ENCODE data around the gene PTPRE. TPM values are rescaled to one million over a fixed set of nuclear protein-coding genes. Genes with fewer than 3 reads are reported as not detected.

The PTPRE gene
- polyA plus RNA-seq, 1 donor from 2014 or later, result 4.1 TPM

- Histone ChIP-seq H2AFZ (ENCODE audit: low read depth, low read length) (no peak overlapping the region), H3K9me3 (ENCODE audit: low read length) (no peaks in the 10 kb centered on the region), H3K79me2 (replicated peaks; ENCODE audit: insufficient read depth, low read length) (no peaks in the 10 kb centered on the region), H3K4me3 (ENCODE audit: low read length) (no peak overlapping the region), H3K27ac (ENCODE audit: low read length) (no peak overlapping the region), H3K9me2 (ENCODE audit: insufficient read depth, low read length) (no peaks in the 10 kb centered on the region), H3K36me3 (ENCODE audit: insufficient read depth, low read length) (no peaks in the 10 kb centered on the region), H4K20me1 (ENCODE audit: insufficient read depth) (no peaks in the 10 kb centered on the region), H3K27me3 (ENCODE audit: insufficient read depth, low read depth, low read length) (no peaks in the 10 kb centered on the region), H3F3A (ENCODE audit: insufficient read depth, low read length, poor library complexity, severe bottlenecking) (no peaks in the 10 kb centered on the region), H3K4me2 (ENCODE audit: low read length) (no peak overlapping the region), H3K9ac (ENCODE audit: low read length) (no peak overlapping the region)
- no peak for TF ChIP-seq RAD21 (conservative IDR thresholded peaks at IDR 0.05)
- no peak for TF ChIP-seq TAF1 (IDR thresholded peaks at IDR 0.05; ENCODE audit: low read depth)
- no peak for TF ChIP-seq POLR2AphosphoS5 (IDR thresholded peaks at IDR 0.05)
Measured at GRCh38 chr10:127968659-127969058, 61.8 kb downstream of the PTPRE start.

- Histone ChIP-seq H3K4me2 (ENCODE audit: low read length) (no peak overlapping the region), H3K9me2 (ENCODE audit: insufficient read depth, low read length) (no peaks in the 10 kb centered on the region), H3K9ac (ENCODE audit: low read length) (no peak overlapping the region), H3K27me3 (ENCODE audit: insufficient read depth, low read depth, low read length) (no peaks in the 10 kb centered on the region), H3K4me3 (ENCODE audit: low read length) (no peak overlapping the region), H3F3A (ENCODE audit: insufficient read depth, low read length, poor library complexity, severe bottlenecking) (no peaks in the 10 kb centered on the region), H4K20me1 (ENCODE audit: insufficient read depth) (no peaks in the 10 kb centered on the region), H3K27ac (ENCODE audit: low read length) (no peak overlapping the region), H3K36me3 (ENCODE audit: insufficient read depth, low read length) (no peaks in the 10 kb centered on the region), H3K79me2 (replicated peaks; ENCODE audit: insufficient read depth, low read length) (no peaks in the 10 kb centered on the region), H3K9me3 (ENCODE audit: low read length) (no peaks in the 10 kb centered on the region), H2AFZ (ENCODE audit: low read depth, low read length) (no peak overlapping the region)
- no peak for TF ChIP-seq EZH2 (IDR thresholded peaks at IDR 0.05; ENCODE audit: borderline replicate concordance, insufficient read depth, low read length, poor library complexity, severe bottlenecking)
- no peak for TF ChIP-seq REST (IDR thresholded peaks at IDR 0.05; ENCODE audit: borderline replicate concordance)
- TF ChIP-seq EP300 (conservative IDR thresholded peaks at IDR 0.05; ENCODE audit: poor library complexity, severe bottlenecking), result no peak
- no peak for TF ChIP-seq SMC3 (conservative IDR thresholded peaks at IDR 0.05; ENCODE audit: poor library complexity)
- no peak for TF ChIP-seq POLR2AphosphoS5 (IDR thresholded peaks at IDR 0.05)
- no peak for TF ChIP-seq CTCF (IDR thresholded peaks at IDR 0.05; ENCODE audit: poor library complexity, severe bottlenecking)
- no peak for TF ChIP-seq RAD21 (conservative IDR thresholded peaks at IDR 0.05)
- no peak for TF ChIP-seq MXI1 (conservative IDR thresholded peaks at IDR 0.05; ENCODE audit: poor library complexity, severe bottlenecking)
- TF ChIP-seq TAF1 (IDR thresholded peaks at IDR 0.05; ENCODE audit: low read depth), result no peak
Measured at GRCh38 chr10:127971101-127971946, 64.4 kb downstream of the PTPRE start.

All from neural cell (in vitro differentiated cells).